CD4-positive, alpha-beta T cell treated with Interferon gamma for 1 hour (primary cell): Measurements from ENCODE around the gene GREB1.

ENCODE experiments used
- DNase-seq: peaks from one replicate; pipeline ENCODE4 v3.0.0-alpha.2; 2020

Gene GREB1

GRCh38 chr2:11509657-11510360 is 24.0 kb upstream of the GREB1 start:
- no peak for DNase-seq

DNA sequence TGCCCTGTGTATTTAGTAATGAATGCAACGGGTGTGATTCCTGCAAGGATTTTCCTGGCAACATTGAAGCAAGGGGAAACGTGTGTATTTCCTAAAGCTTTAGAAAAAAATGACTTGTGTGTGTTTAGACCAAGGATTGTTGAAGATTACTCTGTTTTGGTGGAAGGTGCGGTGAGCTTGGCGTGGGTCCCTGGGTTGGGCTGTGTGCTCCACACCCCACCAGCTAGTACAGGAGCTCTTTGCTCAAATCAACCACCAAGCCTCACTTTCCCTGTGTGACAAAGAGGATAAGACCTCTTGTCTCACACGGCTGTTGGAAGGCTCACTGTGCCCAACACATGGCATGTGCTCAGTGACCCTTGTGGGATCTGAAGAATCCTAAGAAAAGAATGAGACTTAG is 21.4 kb upstream of the GREB1 start:
- DNase-seq, result no peak

DNA sequence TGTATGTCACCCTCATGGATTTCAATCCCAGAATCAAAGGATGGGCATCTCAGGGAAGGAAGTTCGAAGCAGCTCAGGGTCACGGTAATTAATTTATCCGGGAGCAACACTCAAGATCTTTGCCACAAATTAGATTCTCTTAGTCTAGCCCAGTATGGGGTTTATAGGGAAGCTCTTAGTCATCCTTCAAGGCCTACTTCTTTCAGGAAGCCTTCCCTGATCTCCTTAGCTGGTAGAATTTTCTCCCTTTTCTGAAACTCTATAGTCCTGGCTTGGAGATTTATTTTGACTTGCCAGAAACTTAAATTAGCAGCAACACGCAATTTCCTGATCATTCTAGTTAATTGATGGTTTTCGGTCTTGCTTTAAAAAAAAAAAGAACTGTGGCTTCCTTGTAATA is 20.5 kb upstream of the GREB1 start:
- no peak for DNase-seq

DNA sequence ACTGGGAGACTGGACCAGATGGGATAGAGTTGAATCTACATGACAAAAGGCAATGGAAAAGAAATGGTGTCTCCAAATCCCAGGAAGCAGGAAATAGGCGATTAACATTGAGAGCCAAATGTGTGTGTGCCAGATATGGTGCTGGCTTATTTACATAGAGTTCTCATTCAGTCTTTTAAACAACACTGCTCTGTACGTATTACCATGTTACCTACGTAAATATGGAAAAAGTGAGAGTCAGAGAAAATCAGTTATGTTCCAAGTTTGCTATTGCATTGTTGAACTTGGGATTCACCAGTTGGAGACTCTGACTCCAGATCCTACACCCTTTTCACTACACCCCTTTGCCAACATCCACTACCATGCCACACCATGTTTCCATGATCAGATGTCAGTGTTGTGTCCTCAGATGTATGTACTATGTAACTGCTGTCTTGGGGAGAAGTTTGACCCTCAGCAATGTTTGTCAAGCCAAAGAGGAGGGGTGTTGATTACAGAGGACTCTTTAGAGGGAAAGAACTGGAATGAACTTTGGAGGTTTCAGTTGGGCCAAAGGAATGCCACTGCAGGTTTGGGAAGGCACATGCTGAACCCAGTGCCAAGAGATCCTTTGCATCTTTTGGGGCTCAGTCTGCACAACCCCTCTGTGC is 19.6 kb upstream of the GREB1 start:
- DNase-seq, result no peak

DNA sequence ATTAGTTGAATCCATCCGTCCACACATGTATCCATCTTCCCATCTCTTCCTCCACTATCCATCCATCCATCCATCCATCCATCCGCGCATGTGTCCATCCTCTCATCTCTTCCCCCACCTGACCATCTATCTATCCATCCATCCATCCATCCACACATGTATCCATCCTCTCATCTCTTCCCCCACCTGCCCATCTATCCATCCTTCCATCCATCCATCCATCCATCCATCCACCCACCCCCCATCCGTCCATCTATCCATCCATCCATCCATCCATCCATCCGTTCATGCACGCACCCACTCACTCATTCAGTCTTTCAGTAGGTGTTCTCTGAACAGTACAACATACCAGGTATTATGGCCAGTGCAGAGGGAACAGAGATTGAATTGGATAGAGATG is 18.9 kb upstream of the GREB1 start:
- no peak for DNase-seq

GRCh38 chr2:11515490-11515981 is 18.3 kb upstream of the GREB1 start:
- no peak for DNase-seq

DNA sequence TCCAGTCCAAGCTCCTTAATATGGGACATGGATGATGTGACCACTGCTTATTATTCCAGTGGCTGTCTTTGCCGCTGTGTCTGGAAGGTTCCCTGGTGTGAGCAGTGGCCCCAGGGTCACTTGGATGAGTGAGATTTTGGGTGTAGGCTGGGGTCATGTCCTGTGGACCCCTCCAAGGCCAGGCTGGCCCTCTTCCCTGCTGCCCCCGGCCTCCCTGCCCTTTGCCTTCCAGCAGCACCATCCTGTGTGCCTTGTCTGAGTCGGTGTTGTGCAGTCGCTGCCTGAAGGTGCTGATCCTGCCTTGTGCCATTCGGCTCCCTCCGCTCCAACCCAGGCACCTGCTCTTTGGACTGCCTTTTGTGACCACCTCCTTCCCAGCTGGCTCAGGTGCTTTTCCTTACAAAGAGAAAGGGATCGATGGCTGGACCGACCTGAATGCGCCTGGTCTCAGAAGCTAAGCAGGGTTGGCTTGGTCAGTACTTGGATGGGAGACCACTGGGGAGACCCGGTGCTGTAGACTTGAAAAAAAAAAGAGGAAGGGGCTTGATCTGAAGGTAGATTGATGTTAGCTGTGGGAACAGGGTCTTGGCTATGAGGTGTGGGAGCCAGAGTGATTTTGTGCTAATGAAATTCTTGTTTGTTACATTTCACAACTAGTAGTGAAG is 16.7 kb upstream of the GREB1 start:
- no peak for DNase-seq

- no peak for DNase-seq
Observed at GRCh38 chr2:11517906-11518305, 15.9 kb upstream of the GREB1 start.

- DNase-seq, result no peak
Observed at GRCh38 chr2:11520092-11520693, 13.7 kb upstream of the GREB1 start.

DNA sequence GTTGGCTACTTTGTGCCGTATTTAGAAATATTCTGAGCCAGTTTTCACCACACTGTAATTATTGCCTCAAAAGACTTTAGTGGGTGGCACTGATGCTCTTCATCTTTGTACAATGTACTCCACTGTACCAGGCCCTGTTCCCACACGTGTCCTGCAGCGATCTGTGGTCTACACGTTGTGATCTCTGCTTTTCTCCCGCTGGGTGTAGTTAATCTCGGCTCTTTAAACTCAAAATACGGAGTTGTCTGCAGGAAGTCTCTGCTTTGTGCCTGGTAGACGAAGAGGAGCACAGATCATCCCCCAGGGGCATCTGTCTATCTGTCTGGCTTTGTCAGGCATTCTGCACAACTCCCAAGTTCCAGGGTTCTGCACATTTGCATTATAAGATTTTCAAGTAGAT is 12.1 kb upstream of the GREB1 start:
- DNase-seq, result no peak

- DNase-seq, result no peak
Observed at GRCh38 chr2:11524470-11524869, 9.4 kb upstream of the GREB1 start.

DNA sequence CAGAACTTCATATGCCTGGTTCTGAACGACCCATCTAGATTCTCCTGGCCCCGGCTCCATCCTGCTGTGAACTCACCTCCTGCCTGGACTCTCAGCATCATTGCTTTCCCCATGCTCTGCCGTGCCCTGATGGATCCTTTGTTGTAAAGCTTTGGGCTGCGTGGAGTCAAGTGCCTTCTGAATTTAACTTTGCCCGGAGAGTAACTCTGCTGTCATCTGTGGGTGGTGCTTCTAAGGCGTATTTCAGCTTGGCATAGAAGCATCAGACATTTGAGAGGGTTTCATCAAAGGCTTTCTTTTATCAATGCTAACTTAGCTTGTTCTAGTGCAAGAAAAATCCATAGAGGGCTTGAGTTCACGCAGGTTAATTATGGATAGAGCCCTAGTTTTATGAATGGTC is 8.1 kb upstream of the GREB1 start:
- no peak for DNase-seq

GRCh38 chr2:11527001-11527400 is 6.8 kb upstream of the GREB1 start:
- DNase-seq, result no peak

DNA sequence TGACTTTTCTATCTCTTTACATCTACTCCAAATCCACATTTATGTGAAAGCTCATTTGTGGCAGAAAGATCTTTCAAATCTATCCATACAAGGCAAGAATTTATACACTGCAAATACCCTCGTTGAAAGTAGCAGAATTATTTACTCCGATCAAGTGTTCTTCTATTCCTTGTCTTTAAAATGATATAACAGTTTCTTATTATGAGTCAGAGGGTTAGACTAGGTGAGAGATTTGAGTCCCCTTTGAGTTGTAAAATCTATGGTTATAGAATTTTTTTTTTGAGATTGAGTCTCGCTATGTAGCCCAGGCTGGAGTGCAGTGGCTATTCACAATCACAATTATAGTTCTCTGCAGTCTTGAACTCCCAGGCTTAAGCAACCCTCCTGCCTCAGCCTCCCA is 5.6 kb upstream of the GREB1 start:
- DNase-seq, result no peak

- DNase-seq, result no peak
Observed at GRCh38 chr2:11530864-11531465, 2.9 kb upstream of the GREB1 start.

- DNase-seq, result no peak
Observed at GRCh38 chr2:11532416-11533055, 1.3 kb upstream of the GREB1 start.

GRCh38 chr2:11534071-11534745 is 363 bp downstream of the GREB1 start:
- no peak for DNase-seq

- DNase-seq, result no peak
Observed at GRCh38 chr2:11534746-11535484, 1.1 kb downstream of the GREB1 start.

- no peak for DNase-seq
Observed at GRCh38 chr2:11535899-11536344, 2.1 kb downstream of the GREB1 start.

DNA sequence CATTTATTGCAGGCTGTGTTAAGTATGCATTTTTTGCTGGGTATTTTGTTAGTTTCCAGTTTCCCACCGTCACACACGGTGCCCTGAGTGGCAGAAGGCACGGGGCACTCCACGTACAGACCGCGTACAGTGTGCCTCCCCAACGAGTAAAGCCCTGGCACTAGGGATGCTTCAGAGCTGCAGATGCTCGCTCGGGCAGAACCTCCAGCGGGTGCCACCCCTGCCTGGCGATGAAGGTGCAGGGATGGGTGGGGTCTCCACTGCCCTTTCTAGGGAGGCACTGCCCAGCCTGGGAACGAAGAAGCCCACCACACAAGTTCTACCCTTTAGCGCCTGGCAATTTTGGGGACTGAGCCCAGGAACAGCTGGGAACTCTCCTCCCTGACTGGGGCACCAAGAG is 4.1 kb downstream of the GREB1 start:
- DNase-seq, result no peak
